Breast epithelium (tissue), 4 donors: ENCODE measurements around the gene CPLX4. TPM values are rescaled to one million over a fixed set of nuclear protein-coding genes. Genes with fewer than 3 reads are reported as not detected.

Experiments used
- DNase-seq, 2 donors: peaks; one replicate each; pipeline ENCODE4 v3.0.0-alpha.2; 2019; ENCODE audit warnings: low spot score in 2 of 2
- H3K27ac ChIP-seq, 2 donors: fragments of 200-600 bp; sonication (generic) in 1 of 2; one replicate each; pipeline ENCODE4 v1.5.1; 2016 to 2019; ENCODE audit warnings: mild to moderate bottlenecking in 1 of 2
- H3K27me3 ChIP-seq, 2 donors: fragments of 200-600 bp; sonication (generic) in 1 of 2; one replicate each; pipeline versions ENCODE4 v1.5.1 to v1.6.0; 2017 to 2019; ENCODE audit warnings: control low read depth in 1 of 2, mild to moderate bottlenecking in 1 of 2
- H3K36me3 ChIP-seq: fragments of 200-600 bp; one replicate; pipeline ENCODE4 v1.5.1; 2019
- H3K4me1 ChIP-seq, 2 donors: fragments of 200-600 bp; sonication (generic); one replicate each; pipeline ENCODE4 v1.5.1; 2016 to 2019; ENCODE audit warnings: control low read depth in 1 of 2
- H3K4me3 ChIP-seq, 3 donors: fragments of 200-600 bp; sonication (generic); 1 replicate in 2 of 3; 2 replicates in 1 of 3; pipeline ENCODE4 v1.5.1; 2016 to 2019; ENCODE audit warnings: mild to moderate bottlenecking in 3 of 3, moderate library complexity in 2 of 3
- H3K9me3 ChIP-seq, 2 donors: fragments of 200-600 bp; sonication (generic) in 1 of 2; one replicate each; pipeline ENCODE4 v1.5.1; 2016 to 2019; ENCODE audit warnings: control low read depth in 1 of 2
- POLR2A ChIP-seq: fragments of 450-650 bp; IDR thresholded peaks from one replicate; pipeline ENCODE4 v1.6.1; 2016; ENCODE audit warnings: antibody characterized with exemption, mild to moderate bottlenecking, moderate library complexity
- POLR2AphosphoS5 ChIP-seq, 3 donors: sonication (generic); formaldehyde crosslinking; IDR thresholded peaks; one replicate each; pipeline ENCODE4 v1.6.1; 2017; ENCODE audit warnings: antibody characterized with exemption in 3 of 3
- intact Hi-C: fragments of 100-400 bp; cut with DNase I; formaldehyde crosslinking; loops from one replicate; pipeline ENCODE4 v1.15.1; 2023; ENCODE audit warnings: low total_unique reads
- total RNA-seq, 3 donors: library from RNA; depleted of rRNA; stranded (reverse); fragments of >200 nt; gene quantifications; one replicate each; pipeline ENCODE4 v1.1.0, GENCODE V29; 2016
- TF ChIP-seq, protein P1 (sequence below), 3 donors: fragments of 450-650 bp; IDR thresholded peaks; one replicate each; pipeline ENCODE4 v1.5.1; 2016 to 2017; ENCODE audit warnings: antibody characterized with exemption in 3 of 3, mild to moderate bottlenecking in 3 of 3, moderate library complexity in 3 of 3

CPLX4 gene
- total RNA-seq, 3 donors from 2014 or later = not detected

DNA sequence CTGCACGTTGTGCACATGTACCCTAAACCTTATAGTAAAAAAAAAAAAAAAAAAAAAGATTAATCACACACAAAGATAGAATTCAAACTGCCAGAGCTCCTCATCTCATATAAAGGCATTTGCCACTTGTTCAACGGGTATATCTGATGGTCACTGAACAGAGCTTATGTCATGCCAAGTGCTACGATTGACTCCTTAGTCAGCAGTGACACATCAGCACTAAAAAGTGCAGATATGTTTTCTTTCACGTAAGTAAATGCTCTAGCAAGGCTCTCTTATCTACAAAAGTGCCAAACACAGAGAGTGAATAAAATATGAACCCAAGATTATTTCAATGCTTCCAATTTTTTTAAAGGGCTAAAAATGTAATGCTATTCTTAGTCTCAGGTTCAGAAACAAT is 39.5 kb upstream of the CPLX4 start:
- Histone ChIP-seq H3K36me3 (no peaks in the 10 kb centered on the region), H3K27ac (peak overlapping the region; percentile 93), H3K9me3 (no peaks in the 10 kb centered on the region), H3K4me1 (peaks cover 0 to 8% of the 10 kb centered on the region in 2 donors), H3K27me3 (no peaks in the 10 kb centered on the region), H3K4me3 (peak overlapping the region; percentile 80 to 96 (median 83))
- TF ChIP-seq POLR2A (no peak), POLR2AphosphoS5 (IDR thresholded peaks at IDR 0.05) (no peak)
- TF ChIP-seq, protein P1, sequence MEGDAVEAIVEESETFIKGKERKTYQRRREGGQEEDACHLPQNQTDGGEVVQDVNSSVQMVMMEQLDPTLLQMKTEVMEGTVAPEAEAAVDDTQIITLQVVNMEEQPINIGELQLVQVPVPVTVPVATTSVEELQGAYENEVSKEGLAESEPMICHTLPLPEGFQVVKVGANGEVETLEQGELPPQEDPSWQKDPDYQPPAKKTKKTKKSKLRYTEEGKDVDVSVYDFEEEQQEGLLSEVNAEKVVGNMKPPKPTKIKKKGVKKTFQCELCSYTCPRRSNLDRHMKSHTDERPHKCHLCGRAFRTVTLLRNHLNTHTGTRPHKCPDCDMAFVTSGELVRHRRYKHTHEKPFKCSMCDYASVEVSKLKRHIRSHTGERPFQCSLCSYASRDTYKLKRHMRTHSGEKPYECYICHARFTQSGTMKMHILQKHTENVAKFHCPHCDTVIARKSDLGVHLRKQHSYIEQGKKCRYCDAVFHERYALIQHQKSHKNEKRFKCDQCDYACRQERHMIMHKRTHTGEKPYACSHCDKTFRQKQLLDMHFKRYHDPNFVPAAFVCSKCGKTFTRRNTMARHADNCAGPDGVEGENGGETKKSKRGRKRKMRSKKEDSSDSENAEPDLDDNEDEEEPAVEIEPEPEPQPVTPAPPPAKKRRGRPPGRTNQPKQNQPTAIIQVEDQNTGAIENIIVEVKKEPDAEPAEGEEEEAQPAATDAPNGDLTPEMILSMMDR (IDR thresholded peaks at IDR 0.05) = no peak
- intact Hi-C loops = no loop called here
- no peak for DNase-seq

DNA sequence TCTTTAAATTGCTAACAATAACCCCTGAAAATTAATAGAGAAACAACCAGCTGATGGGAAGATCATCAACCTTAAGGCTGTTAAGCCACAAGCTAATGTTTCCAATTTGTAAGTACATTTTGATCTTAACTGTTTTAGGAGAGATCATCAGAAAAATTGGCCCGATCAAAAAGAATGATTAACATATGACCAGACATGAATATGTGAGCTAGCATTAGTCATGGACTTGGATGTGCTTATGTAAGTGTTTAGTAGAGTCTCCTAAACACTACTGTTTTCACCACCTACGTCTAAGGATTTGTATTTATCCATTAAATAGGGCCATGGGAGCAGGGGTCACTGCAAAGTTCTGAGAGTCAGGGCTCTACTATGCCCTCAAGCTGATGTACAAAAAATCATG is 36.3 kb upstream of the CPLX4 start:
- Histone ChIP-seq H3K36me3 (peaks cover 19% of the 10 kb centered on the region), H3K4me1 (peaks cover 0 to 8% of the 10 kb centered on the region in 2 donors), H3K27me3 (no peaks in the 10 kb centered on the region), H3K4me3 (no peak overlapping the region), H3K27ac (no peak overlapping the region), H3K9me3 (no peaks in the 10 kb centered on the region)
- DNase-seq = no peak
- TF ChIP-seq POLR2AphosphoS5 (IDR thresholded peaks at IDR 0.05) = no peak
- TF ChIP-seq POLR2A = no peak
- TF ChIP-seq, protein P1 (IDR thresholded peaks at IDR 0.05) = no peak
- intact Hi-C loops = no loop called here

- TF ChIP-seq POLR2A (no peak), POLR2AphosphoS5 (IDR thresholded peaks at IDR 0.05) (no peak)
- TF ChIP-seq, protein P1 (IDR thresholded peaks at IDR 0.05) = no peak
- Histone ChIP-seq H3K36me3 (peaks cover 25% of the 10 kb centered on the region), H3K27ac (no peak overlapping the region), H3K9me3 (no peaks in the 10 kb centered on the region), H3K4me1 (peaks cover 0 to 8% of the 10 kb centered on the region in 2 donors), H3K27me3 (no peaks in the 10 kb centered on the region), H3K4me3 (no peak overlapping the region)
- no peak for DNase-seq
- intact Hi-C loops = no loop called here
Observed at GRCh38 chr18:59353079-59353680, 34.7 kb upstream of the CPLX4 start.

DNA sequence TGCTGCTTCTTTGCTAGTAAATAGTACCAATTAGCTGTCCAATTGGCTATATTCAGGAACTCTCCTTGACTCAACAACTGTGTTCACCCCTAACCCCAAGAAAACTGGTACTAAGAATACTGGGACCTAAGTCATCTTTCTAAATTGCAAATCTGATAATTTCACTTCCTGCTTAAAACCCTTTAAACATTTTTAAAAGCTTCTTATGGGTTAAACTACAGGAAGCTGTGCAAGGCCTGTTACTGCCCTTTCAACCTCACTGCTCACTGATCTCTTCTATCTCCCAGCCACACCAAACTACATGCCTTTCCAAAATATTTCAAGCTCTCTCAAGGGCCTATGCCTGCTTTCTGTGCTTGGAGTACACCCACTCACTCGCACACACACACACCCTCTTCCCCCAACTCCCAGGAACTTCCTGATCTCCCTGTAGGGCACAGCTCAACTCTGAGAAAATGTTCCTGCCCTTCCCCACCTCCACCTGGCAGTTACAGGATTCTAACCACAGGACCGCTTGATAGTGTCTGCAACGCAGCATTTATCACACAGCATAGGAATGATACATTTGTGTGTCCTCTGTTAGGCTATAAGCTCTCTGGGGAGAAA is 33.9 kb upstream of the CPLX4 start:
- no peak for DNase-seq
- H3K4me1 ChIP-seq = peaks cover 0 to 5% of the 10 kb centered on the region in 2 donors
- H3K9me3 ChIP-seq = no peaks in the 10 kb centered on the region
- peaks cover 25% of the 10 kb centered on the region for H3K36me3 ChIP-seq
- H3K27me3 ChIP-seq = no peaks in the 10 kb centered on the region
- H3K4me3 ChIP-seq = no peak overlapping the region
- intact Hi-C loops = no loop called here
- TF ChIP-seq, protein P1 (IDR thresholded peaks at IDR 0.05) = no peak
- no peak for TF ChIP-seq POLR2A
- TF ChIP-seq POLR2AphosphoS5 (IDR thresholded peaks at IDR 0.05) = no peak
- H3K27ac ChIP-seq = no peak overlapping the region

DNA sequence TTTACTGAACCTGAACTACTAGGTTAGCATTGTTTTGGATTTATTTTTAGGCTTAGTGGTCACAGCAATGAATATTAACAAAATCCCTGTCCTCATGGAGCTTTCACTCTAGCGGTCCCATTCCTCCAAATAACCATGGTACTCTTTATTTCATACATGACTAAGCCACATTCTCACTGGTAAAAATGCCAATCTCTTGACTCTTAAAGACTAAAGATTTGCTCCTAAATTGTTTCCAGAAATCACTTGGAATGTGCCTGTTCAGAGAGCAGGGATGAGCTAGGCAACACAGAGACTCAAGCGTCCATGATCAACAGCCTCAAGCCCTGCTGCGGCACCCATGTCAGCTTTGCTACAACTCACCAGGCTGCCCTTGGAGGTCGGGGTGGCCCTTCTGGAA is 27.1 kb upstream of the CPLX4 start:
- DNase-seq = no peak
- H3K4me3 ChIP-seq = no peak overlapping the region
- no peak overlapping the region for H3K27ac ChIP-seq
- intact Hi-C loops = no loop called here
- peaks cover 0 to 16% of the 10 kb centered on the region in 2 donors for H3K9me3 ChIP-seq
- H3K36me3 ChIP-seq = peaks cover 17% of the 10 kb centered on the region
- TF ChIP-seq, protein P1 (IDR thresholded peaks at IDR 0.05) = no peak
- no peak for TF ChIP-seq POLR2A
- TF ChIP-seq POLR2AphosphoS5 (IDR thresholded peaks at IDR 0.05) = no peak
- no peaks in the 10 kb centered on the region for H3K27me3 ChIP-seq
- no peaks in the 10 kb centered on the region for H3K4me1 ChIP-seq
